ENCODE results near the gene TENM4.

TENM4 gene

DNA sequence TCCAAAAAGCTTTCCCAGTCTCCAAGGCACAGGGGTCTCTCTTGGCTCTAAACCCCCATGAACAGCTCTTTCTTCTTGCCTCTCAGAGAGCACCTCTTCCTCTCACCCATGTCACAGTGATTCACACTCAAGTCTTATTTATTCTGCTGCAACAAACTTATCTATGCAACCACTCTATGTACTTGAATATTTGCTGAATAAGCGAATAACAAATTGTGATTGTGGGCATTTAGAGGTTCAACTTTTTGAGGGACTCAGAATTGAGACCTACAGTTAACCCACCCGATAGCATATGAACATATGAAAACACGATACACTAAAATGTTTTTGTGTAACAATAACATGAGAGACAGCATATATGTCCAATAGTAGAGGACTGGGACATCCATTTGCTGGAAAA lies 729.1 kb downstream of the TENM4 start:
- DNase-seq = no peak
- Mint-ChIP-seq H3K4me3 (no peak overlapping the region), H3K4me1 (ENCODE audit: low read depth in 2 of 2) (no peaks in the 10 kb centered on the region), H3K27me3 (peaks cover 14 to 32% of the 10 kb centered on the region in 2 donors), H3K9me3 (no peaks in the 10 kb centered on the region), H3K27ac (no peak overlapping the region), H3K36me3 (ENCODE audit: insufficient read depth) (no peaks in the 10 kb centered on the region)
- ATAC-seq (replicated peaks) = no peak

GRCh38 chr11:78710417-78710816 lies 730.4 kb downstream of the TENM4 start:
- DNase-seq = no peak
- no peak for ATAC-seq (replicated peaks)
- Mint-ChIP-seq H3K4me1 (ENCODE audit: low read depth in 2 of 2) (no peaks in the 10 kb centered on the region), H3K36me3 (ENCODE audit: insufficient read depth) (no peaks in the 10 kb centered on the region), H3K4me3 (no peak overlapping the region), H3K27me3 (peaks cover 14 to 32% of the 10 kb centered on the region in 2 donors), H3K9me3 (no peaks in the 10 kb centered on the region), H3K27ac (no peak overlapping the region)

- Mint-ChIP-seq H3K27me3 (peaks cover 6 to 18% of the 10 kb centered on the region in 2 donors), H3K4me3 (no peak overlapping the region), H3K36me3 (ENCODE audit: insufficient read depth) (no peaks in the 10 kb centered on the region), H3K4me1 (ENCODE audit: low read depth in 2 of 2) (no peaks in the 10 kb centered on the region), H3K9me3 (no peaks in the 10 kb centered on the region), H3K27ac (no peak overlapping the region)
- DNase-seq (no peak), ATAC-seq (replicated peaks) (no peak)
Measured at GRCh38 chr11:78708388-78708787, 732.4 kb downstream of the TENM4 start.

- Mint-ChIP-seq H3K9me3 (no peaks in the 10 kb centered on the region), H3K27me3 (peaks cover 6 to 18% of the 10 kb centered on the region in 2 donors)
- ATAC-seq (replicated peaks) = no peak
Measured at GRCh38 chr11:78706551-78706950, 734.3 kb downstream of the TENM4 start.

GRCh38 chr11:78704811-78705210 lies 736.0 kb downstream of the TENM4 start:
- no peaks in the 10 kb centered on the region for H3K9me3 Mint-ChIP-seq
- no peak overlapping the region for H3K27ac Mint-ChIP-seq
- ATAC-seq (replicated peaks) = no peak
- H3K4me1 Mint-ChIP-seq (ENCODE audit: low read depth in 2 of 2) = no peaks in the 10 kb centered on the region
- no peak overlapping the region for H3K4me3 Mint-ChIP-seq
- no peak for DNase-seq
- H3K27me3 Mint-ChIP-seq = peaks cover 5 to 9% of the 10 kb centered on the region in 2 donors
- H3K36me3 Mint-ChIP-seq (ENCODE audit: insufficient read depth) = no peaks in the 10 kb centered on the region

More at GRCh38 chr11:78706551-78706950, 734.3 kb downstream of the TENM4 start:
- H3K36me3 Mint-ChIP-seq (ENCODE audit: insufficient read depth) = no peaks in the 10 kb centered on the region
- no peak overlapping the region for H3K4me3 Mint-ChIP-seq
- H3K4me1 Mint-ChIP-seq (ENCODE audit: low read depth in 2 of 2) = no peaks in the 10 kb centered on the region
- DNase-seq = no peak
- H3K27ac Mint-ChIP-seq = no peak overlapping the region

DNA sequence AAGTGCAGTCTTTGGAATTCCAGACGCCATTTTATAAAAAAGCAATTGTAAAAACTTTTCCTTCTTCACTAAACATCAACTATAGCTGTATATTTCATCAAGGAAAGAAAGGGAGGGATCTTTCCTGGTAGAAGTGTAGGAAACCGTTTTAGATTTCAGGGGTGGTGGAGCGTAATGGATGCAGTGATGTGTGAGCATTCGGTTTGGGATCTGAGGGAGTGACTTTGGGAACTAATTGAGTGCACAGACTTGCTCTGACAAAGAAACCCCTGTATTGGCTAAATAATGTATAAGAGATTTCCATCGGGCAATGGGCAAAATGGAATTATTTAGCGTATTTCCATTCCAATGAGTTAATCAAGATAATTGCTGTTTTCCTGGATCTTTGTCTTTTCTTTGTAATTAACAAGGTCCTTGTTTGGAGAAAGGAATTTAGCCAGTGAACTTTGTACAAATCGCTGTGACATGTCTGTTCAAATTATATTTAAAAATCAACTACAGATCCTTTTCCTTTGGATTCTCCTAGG lies 741.2 kb downstream of the TENM4 start:
- H3K27me3 Mint-ChIP-seq = peaks cover 17 to 51% of the 10 kb centered on the region in 2 donors
- ATAC-seq (replicated peaks) (no peak), DNase-seq (no peak)
- peaks cover 2% of the 10 kb centered on the region for H3K36me3 Mint-ChIP-seq (ENCODE audit: insufficient read depth)
- no peaks in the 10 kb centered on the region for H3K9me3 Mint-ChIP-seq
- no peaks in the 10 kb centered on the region for H3K4me1 Mint-ChIP-seq (ENCODE audit: low read depth in 2 of 2)
- H3K27ac Mint-ChIP-seq = no peak overlapping the region
- H3K4me3 Mint-ChIP-seq = no peak overlapping the region

- H3K36me3 Mint-ChIP-seq (ENCODE audit: insufficient read depth) = peaks cover 2% of the 10 kb centered on the region
- ATAC-seq (replicated peaks) (no peak), DNase-seq (no peak)
- H3K9me3 Mint-ChIP-seq = no peaks in the 10 kb centered on the region
- H3K4me1 Mint-ChIP-seq (ENCODE audit: low read depth in 2 of 2) = no peaks in the 10 kb centered on the region
- peaks cover 17 to 59% of the 10 kb centered on the region in 2 donors for H3K27me3 Mint-ChIP-seq
- no peak overlapping the region for H3K4me3 Mint-ChIP-seq
- no peak overlapping the region for H3K27ac Mint-ChIP-seq
Measured at GRCh38 chr11:78698612-78699011, 742.2 kb downstream of the TENM4 start.

GRCh38 chr11:78696177-78696576 lies 744.7 kb downstream of the TENM4 start:
- no peaks in the 10 kb centered on the region for H3K4me1 Mint-ChIP-seq (ENCODE audit: low read depth in 2 of 2)
- H3K27ac Mint-ChIP-seq = no peak overlapping the region
- ATAC-seq (replicated peaks) (no peak), DNase-seq (no peak)
- H3K4me3 Mint-ChIP-seq = no peak overlapping the region
- peaks cover 2% of the 10 kb centered on the region for H3K36me3 Mint-ChIP-seq (ENCODE audit: insufficient read depth)
- H3K9me3 Mint-ChIP-seq = no peaks in the 10 kb centered on the region
- H3K27me3 Mint-ChIP-seq = peaks cover 26 to 68% of the 10 kb centered on the region in 2 donors

- H3K4me1 Mint-ChIP-seq (ENCODE audit: low read depth in 2 of 2) = peaks cover 0 to 3% of the 10 kb centered on the region in 2 donors
- no peak overlapping the region for H3K27ac Mint-ChIP-seq
- H3K36me3 Mint-ChIP-seq (ENCODE audit: insufficient read depth) = peaks cover 2% of the 10 kb centered on the region
- H3K27me3 Mint-ChIP-seq = peaks cover 31 to 73% of the 10 kb centered on the region in 2 donors
- ATAC-seq (replicated peaks) = no peak
- no peak for DNase-seq
- no peak overlapping the region for H3K4me3 Mint-ChIP-seq
- no peaks in the 10 kb centered on the region for H3K9me3 Mint-ChIP-seq
Measured at GRCh38 chr11:78694152-78694551, 746.7 kb downstream of the TENM4 start.

DNA sequence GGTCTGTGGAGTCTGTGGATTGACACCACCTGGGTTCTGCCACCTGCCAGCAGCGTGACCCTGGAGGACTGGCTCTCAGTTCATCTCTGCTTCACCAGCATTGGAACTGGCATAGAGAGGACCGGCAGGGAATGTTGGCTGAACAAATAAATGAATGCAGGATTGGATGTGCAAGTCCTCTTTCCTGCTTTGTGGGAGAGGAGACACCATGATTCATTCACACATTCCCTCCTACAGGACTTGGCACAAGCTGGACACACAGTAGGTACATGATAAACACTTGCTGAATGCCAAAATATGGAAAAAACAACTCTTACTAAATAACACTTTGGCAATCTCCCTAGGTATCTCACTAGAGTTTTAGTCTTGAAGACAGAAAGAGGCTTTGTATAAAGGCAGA lies 749.6 kb downstream of the TENM4 start:
- no peak for ATAC-seq (replicated peaks)
- Mint-ChIP-seq H3K9me3 (no peaks in the 10 kb centered on the region), H3K36me3 (ENCODE audit: insufficient read depth) (peaks cover 2% of the 10 kb centered on the region), H3K4me1 (ENCODE audit: low read depth in 2 of 2) (peaks cover 0 to 3% of the 10 kb centered on the region in 2 donors), H3K27me3 (peaks cover 27 to 72% of the 10 kb centered on the region in 2 donors), H3K4me3 (no peak overlapping the region), H3K27ac (no peak overlapping the region)
- DNase-seq = no peak

GRCh38 chr11:78690352-78690987 lies 750.4 kb downstream of the TENM4 start:
- H3K4me1 Mint-ChIP-seq (ENCODE audit: low read depth in 2 of 2) = peaks cover 0 to 3% of the 10 kb centered on the region in 2 donors
- DNase-seq = no peak

DNA sequence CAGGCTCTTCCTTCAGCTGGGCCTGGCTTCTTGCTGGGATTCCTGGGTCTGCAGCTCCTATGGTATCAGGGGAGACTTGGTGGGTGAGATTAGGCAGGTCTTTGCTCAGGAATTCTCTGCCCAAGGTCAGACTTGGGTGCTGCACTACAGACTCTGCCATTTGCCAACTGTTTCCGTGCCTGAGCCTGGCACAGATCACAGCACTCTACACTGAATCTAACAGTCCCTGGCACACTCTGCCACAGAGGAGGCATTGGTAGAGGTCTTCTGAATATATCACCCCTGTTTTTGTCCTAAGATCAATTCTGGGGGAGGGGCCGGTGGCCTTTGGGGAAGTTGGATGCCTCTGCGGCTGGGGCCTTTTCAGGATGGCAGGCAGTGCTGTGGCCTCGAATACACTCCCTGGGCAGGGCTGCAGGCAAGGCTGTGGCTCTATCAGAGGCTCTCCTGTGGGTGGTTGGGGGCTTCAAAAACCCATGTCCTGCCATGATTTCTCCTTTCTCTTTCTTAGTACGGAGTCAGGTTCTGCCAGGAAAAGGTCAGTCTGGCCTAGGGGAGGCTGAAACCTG lies 751.2 kb downstream of the TENM4 start:
- H3K27ac Mint-ChIP-seq = no peak overlapping the region
- H3K36me3 Mint-ChIP-seq (ENCODE audit: insufficient read depth) = no peaks in the 10 kb centered on the region
- peaks cover 31 to 69% of the 10 kb centered on the region in 2 donors for H3K27me3 Mint-ChIP-seq
- ATAC-seq (replicated peaks) = no peak
- no peak overlapping the region for H3K4me3 Mint-ChIP-seq
- no peak for DNase-seq
- H3K4me1 Mint-ChIP-seq (ENCODE audit: low read depth in 2 of 2) = peaks cover 0 to 3% of the 10 kb centered on the region in 2 donors
- no peaks in the 10 kb centered on the region for H3K9me3 Mint-ChIP-seq

More at GRCh38 chr11:78690352-78690987, 750.4 kb downstream of the TENM4 start:
- peaks cover 27 to 69% of the 10 kb centered on the region in 2 donors for H3K27me3 Mint-ChIP-seq
- no peaks in the 10 kb centered on the region for H3K9me3 Mint-ChIP-seq
- H3K27ac Mint-ChIP-seq = no peak overlapping the region
- H3K4me3 Mint-ChIP-seq = no peak overlapping the region
- ATAC-seq (replicated peaks) = no peak
- peaks cover under 1% of the 10 kb centered on the region for H3K36me3 Mint-ChIP-seq (ENCODE audit: insufficient read depth)

GRCh38 chr11:78689101-78689500 lies 751.7 kb downstream of the TENM4 start:
- no peak overlapping the region for H3K4me3 Mint-ChIP-seq
- no peak for ATAC-seq (replicated peaks)

DNA sequence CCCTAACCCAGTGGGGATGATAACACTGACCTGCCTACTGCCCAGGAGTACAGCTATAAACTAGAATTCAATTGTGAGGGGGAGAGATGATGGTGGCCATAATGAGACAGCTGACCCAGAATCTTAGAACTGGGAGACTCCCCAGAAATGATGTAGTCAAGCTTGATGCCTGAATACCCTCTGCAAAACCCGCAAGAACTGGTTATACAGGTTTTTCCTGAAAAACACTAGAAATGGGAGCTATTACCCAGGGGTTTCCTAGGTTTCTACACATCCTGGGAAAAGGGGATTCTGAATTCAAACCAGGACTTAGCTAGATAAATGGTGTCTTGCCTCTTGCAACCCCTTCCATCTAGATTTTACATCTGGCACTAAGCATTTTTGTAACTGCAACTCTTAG lies 752.4 kb downstream of the TENM4 start:
- H3K4me1 Mint-ChIP-seq (ENCODE audit: low read depth in 2 of 2) = peaks cover 0 to 5% of the 10 kb centered on the region in 2 donors
- no peak for DNase-seq
- no peak for ATAC-seq (replicated peaks)
- peaks cover 38 to 72% of the 10 kb centered on the region in 2 donors for H3K27me3 Mint-ChIP-seq
- no peak overlapping the region for H3K27ac Mint-ChIP-seq
- no peak overlapping the region for H3K4me3 Mint-ChIP-seq
- H3K36me3 Mint-ChIP-seq (ENCODE audit: insufficient read depth) = no peaks in the 10 kb centered on the region
- H3K9me3 Mint-ChIP-seq = peaks cover 0 to 1% of the 10 kb centered on the region in 2 donors

More at GRCh38 chr11:78689101-78689500, 751.7 kb downstream of the TENM4 start:
- Mint-ChIP-seq H3K27ac (no peak overlapping the region), H3K27me3 (peaks cover 32 to 69% of the 10 kb centered on the region in 2 donors), H3K36me3 (ENCODE audit: insufficient read depth) (no peaks in the 10 kb centered on the region), H3K9me3 (no peaks in the 10 kb centered on the region), H3K4me1 (ENCODE audit: low read depth in 2 of 2) (peaks cover 0 to 3% of the 10 kb centered on the region in 2 donors)
- no peak for DNase-seq

Measured in effector memory CD8-positive, alpha-beta T cell (primary cell).